Raji (cell line): Measurements from ENCODE around the gene SLC2A8.

Source experiments
- POLR2A ChIP-seq: IDR thresholded peaks from 2 replicates; pipeline ENCODE4 v1.6.1; 2011; ENCODE audit warnings: low read depth, low read length, control low read depth; ENCODE audit not compliant: insufficient read depth

The SLC2A8 gene

GRCh38 chr9:127430415-127430814 is 33.4 kb downstream of the SLC2A8 start:
- TF ChIP-seq POLR2A, result no peak

DNA sequence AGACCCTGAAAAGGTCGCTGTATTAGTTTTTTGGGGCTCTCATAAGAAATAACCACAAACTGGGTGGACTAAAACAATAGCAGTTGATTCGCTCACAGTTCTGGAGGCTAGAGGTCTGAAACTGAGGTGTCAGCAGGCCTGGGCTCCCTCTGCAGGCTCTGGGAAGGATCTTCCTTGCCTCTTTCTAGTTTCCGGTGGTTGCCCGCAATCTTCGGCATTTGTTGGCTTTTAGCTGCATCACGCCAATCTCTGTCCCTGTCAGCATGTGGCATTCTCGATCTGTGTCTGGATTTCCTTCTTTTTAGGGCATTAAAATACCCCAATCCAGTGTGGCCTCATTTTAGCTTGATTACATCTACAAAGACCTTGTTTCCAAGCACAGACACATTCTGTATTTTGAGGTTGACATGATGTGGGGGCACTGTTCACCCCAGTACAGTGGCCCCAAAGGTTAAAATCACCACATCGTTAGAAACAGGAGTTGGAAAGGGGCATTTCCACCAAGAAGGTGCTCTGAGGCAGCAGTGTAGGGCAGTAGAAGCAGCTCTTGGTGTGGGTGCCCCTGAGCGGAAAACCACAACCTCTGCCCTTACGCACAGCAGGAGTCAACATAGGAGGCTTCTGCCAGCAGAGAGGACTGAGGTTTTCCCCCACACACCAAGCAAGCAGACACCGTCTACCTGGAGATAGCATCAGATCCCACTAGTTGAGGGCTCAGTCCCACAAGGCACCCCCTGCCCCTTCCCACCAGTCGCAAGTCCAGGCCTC is 40.7 kb downstream of the SLC2A8 start:
- TF ChIP-seq POLR2A, result no peak

DNA sequence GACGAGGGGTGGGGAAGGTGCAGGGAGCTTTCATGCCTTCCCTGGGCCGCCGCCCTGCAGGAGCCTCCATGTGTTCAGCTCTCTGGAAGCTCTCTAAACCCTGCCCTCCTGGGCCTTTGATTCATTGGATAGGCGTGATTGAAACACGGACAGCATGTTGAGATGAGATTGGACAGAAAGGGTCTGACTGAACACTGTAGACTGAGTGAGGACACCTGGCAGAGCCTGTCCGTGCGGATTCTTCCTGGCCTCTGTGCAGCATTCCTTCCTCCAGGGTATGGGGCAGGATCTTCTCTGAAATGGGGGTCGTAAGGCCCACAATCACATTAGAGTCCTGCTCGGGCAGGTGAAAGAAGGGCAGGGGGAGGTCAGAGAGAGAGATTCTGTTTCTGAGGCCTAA is 41.4 kb downstream of the SLC2A8 start:
- TF ChIP-seq POLR2A, result no peak

- TF ChIP-seq POLR2A, result peak; percentile 35; the same call in 1 of the 2 replicates
These were observed 47.4 kb downstream of the SLC2A8 start for GRCh38 chr9:127444283-127444920.

DNA sequence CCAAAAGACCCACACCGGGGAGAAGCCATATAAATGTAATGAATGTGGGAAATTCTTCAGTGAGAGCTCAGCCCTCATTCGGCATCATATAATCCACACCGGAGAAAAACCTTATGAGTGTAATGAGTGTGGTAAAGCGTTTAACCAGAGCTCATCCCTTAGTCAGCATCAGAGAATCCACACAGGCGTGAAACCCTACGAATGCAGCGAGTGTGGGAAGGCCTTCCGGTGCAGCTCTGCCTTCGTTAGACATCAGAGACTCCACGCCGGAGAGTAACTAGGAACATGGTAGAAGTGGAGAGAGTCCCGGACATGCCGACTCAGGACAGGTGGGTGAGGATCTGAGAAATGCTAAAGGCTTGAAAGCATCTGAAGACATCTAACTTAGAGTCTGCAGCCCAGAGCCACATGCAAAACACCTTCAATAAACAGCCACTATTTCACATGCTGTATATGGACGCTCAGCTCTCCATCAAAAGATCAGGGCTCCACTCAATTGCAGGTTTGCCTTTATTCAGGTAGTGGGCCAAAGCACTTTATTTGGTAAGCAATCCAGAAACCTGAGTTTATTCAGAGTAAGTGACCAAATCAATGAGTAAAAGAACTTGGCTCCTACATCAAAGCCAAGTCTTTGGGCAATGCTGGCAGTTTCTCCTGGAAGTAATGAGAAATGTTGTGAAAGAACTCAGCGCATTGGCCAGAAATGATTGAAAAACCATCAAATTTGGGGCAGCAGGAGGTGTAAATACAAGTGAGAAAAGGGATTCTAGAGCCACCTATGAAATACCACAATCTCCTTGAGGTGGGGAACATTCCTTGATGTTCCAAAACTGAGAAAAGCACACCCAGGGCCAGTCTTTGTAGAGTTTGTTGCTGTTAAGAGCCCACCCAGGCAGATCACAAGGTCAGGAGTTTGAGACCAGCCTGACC is 48.2 kb downstream of the SLC2A8 start:
- 0 out of 2 replicates have a peak, but pooled peaks have one; percentile 9 for TF ChIP-seq POLR2A

DNA sequence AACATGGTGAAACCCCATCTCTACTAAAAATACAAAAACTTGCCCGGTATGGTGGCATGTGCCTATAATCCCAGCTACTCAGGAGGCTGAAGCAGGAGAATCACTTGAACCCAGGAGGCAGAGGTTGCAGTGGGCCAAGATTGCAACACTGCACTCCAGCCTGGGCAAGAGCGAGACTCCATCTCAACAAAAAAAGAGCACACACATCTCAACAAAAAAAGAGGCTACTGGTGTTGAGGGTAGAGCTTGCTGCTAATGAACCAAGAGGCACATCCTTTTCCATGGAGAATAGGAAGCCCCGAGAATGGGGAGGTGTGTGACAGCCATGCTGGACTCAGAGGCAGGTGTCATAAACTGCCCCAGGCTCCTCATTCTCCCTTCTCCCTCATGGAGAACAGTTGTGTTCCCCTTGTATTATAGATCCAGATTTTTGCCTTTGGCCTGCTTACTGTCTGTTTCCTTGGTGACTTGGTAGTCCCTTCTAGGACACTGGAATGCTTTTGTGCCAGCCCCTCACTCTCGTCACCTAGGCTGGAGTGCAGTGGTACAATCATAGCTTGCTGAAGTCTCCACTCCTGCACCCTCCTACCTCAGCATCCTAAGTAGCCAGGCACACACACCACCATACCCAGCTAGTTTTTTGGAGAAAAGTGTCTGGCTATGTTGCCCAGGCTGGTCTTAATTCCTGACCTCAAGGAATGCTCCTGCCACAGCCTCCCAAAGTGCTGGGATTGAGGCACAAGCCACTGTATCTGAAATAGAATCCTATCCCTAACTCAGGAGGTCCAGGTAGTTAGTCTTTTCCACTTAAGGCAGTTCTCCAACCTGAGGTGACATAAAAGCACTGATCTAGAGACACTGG is 49.1 kb downstream of the SLC2A8 start:
- TF ChIP-seq POLR2A, result peak; percentile 67

DNA sequence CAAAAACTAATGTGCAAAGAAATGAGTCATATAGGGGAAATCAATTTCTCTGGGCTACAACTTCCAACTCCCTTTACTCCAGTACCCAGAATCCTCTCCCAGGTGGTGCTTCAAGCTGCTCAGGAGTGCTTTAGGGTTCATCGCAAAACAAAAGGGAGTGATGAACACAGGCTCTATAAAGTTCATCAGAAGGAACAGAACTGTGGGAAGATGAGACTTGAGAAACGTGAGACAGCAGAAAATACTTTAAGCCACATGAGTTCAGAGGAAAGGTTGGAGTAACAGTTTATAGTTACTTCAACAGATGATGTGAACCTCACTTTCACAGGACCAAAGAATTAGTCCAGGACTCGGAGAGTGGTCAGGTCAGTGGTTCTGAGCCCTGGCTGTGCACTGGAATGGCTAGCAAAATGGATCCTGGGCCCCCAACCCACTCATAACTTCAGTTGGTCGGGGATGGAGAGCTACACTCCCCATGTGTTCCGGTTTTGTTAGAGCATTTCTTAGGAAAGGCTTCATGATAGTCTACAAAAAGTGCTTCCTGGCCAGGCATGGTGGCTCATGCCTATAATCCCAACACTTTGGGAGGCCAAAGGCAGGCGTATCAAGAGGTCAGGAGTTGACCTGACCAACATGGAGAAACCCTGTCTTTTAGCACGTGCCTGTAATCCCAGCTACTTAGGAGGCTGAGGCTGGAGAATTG is 49.9 kb downstream of the SLC2A8 start:
- TF ChIP-seq POLR2A, result no peak

GRCh38 chr9:127447416-127448111 is 50.6 kb downstream of the SLC2A8 start:
- TF ChIP-seq POLR2A, result no peak

GRCh38 chr9:127448112-127448805 is 51.3 kb downstream of the SLC2A8 start:
- TF ChIP-seq POLR2A, result no peak

GRCh38 chr9:127449332-127449966 is 52.5 kb downstream of the SLC2A8 start:
- TF ChIP-seq POLR2A, result no peak

GRCh38 chr9:127450243-127450760 is 53.3 kb downstream of the SLC2A8 start:
- no peak for TF ChIP-seq POLR2A
